ENCODE measurements around the gene ADGRL1.
A peak's percentile ranks its signal among the peaks of the same experiment; 100 is the strongest.
"Not testable (repeated sequence)": the region's sequence is repeated elsewhere in the genome, so short reads cannot be mapped to it uniquely, and the experiment has no call there.

Gene ADGRL1

GRCh38 chr19:14146169-14146568 is 59.8 kb downstream of the ADGRL1 start:
- not testable (repeated sequence) for DNase-seq (ENCODE audit: low read depth, low spot score)
- H3K27ac ChIP-seq, result peak overlapping the region; percentile 45

DNA sequence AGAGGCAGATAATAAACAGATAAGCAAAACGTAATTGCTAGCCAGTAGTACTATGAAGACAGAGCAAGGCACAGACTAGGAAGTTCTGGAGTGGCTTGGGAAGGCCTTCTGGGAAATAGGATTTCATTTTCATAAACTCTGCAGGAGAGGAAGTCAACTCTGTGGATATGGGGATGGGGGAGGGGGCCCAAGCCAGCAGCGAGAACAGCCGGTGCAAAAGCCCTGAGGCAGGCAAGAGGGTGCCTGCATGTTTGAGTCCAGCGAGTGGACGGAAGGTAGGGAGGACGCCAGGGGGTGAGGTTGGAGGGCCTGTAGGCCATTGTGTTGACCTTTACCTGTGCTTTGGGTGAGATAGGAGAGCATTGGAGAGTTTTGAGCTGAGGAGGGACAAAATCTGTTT is 60.6 kb downstream of the ADGRL1 start:
- no peak for DNase-seq (ENCODE audit: low read depth, low spot score)
- no peak overlapping the region for H3K27ac ChIP-seq

DNA sequence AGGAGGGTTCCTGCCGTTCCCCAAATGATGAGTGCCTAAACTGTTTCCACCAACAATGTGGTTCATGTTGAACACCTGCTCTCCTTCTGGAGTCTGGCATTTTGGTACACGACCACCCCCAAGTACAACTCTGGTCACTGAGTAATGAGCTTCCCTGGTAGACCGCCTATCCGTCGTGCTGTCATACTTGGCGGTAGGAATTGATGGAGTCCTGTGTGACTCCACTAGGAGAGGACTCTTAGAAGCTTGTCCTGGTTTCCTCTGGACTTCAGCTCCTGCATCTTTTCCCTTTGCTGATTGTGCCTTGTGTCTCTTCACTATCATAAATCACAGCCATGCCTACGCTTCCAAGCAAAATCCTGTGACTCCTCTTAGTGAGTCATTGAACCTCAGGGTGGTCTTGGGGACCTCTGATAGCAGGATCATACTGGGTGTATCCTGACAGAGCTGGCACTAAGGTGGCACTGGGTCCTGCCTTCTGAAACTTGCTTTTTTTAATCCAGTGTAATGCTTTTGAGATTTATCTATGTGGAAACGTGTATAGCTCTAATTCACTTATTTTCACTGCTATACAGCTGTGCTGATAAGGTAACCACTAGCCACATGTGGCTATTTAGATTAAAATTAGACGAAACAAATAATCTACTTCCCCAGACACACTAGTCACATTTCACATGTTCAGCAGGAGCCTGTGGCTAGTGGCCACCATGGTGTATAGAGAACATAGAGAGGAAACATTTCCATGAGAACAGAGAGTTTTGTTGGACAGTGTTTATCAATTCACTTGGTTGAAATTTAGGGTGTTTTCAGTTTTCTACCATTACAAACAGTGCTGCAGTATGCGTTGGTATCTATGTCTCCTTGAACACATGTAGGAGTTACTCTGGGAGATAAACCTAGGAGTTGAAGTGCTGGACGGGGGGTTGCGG is 63.4 kb downstream of the ADGRL1 start:
- no peak overlapping the region for H3K27ac ChIP-seq

DNA sequence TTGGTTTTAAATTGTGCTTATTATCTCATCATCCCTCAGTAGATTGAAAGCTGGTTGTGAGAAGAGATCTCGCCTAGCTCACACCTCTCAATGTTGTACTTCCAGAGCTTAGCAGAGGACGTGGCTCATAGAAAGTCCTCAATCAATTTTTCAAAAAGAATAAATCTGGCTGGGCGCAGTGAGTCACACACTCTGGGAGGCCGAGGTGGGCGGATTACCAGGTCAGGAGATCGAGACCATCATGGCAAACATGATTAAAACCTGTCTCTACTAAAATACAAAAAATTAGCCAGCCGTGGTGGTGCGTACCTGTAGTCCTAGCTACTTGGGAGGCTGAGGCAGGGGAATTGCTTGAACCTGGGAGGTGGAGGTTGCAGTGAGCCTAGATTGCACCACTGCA is 64.9 kb downstream of the ADGRL1 start:
- no peak for DNase-seq (ENCODE audit: low read depth, low spot score)
- no peak overlapping the region for H3K27ac ChIP-seq

More for the DNA sequence above, 63.4 kb downstream of the ADGRL1 start:
- DNase-seq (ENCODE audit: low read depth, low spot score), result no peak

GRCh38 chr19:14139944-14140343 is 66.0 kb downstream of the ADGRL1 start:
- H3K27ac ChIP-seq, result no peak overlapping the region

GRCh38 chr19:14138576-14139265 is 67.2 kb downstream of the ADGRL1 start:
- DNase-seq (ENCODE audit: low read depth, low spot score), result no peak

More at GRCh38 chr19:14139944-14140343, 66.0 kb downstream of the ADGRL1 start:
- no peak for DNase-seq (ENCODE audit: low read depth, low spot score)

GRCh38 chr19:14136509-14137281 is 69.3 kb downstream of the ADGRL1 start, which contains the start of gene ASF1B:
ASF1B (minus strand) TSS chr19:14136589; CDS start chr19:14136456, 133 bp downstream.
- peak; percentile 99 for DNase-seq (ENCODE audit: low read depth, low spot score)
- peak within 1 kb of the TSS; percentile 88 for H3K27ac ChIP-seq

More at GRCh38 chr19:14138576-14139265, 67.2 kb downstream of the ADGRL1 start:
- peak overlapping the region; percentile 88 for H3K27ac ChIP-seq

- DNase-seq (ENCODE audit: low read depth, low spot score), result no peak
- no peak overlapping the region for H3K27ac ChIP-seq
These were observed 69.9 kb downstream of the ADGRL1 start for GRCh38 chr19:14135985-14136508.

- H3K27ac ChIP-seq, result no peak overlapping the region
- no peak for DNase-seq (ENCODE audit: low read depth, low spot score)
These were observed 70.6 kb downstream of the ADGRL1 start for GRCh38 chr19:14135355-14135754.

- no peak for DNase-seq (ENCODE audit: low read depth, low spot score)
- H3K27ac ChIP-seq, result no peak overlapping the region
These were observed 78.0 kb downstream of the ADGRL1 start for GRCh38 chr19:14127929-14128509.

GRCh38 chr19:14127176-14127575 is 78.8 kb downstream of the ADGRL1 start:
- no peak for DNase-seq (ENCODE audit: low read depth, low spot score)
- H3K27ac ChIP-seq, result no peak overlapping the region

- no peak for DNase-seq (ENCODE audit: low read depth, low spot score)
- H3K27ac ChIP-seq, result no peak overlapping the region
These were observed 83.0 kb downstream of the ADGRL1 start for GRCh38 chr19:14122924-14123323.

GRCh38 chr19:14120497-14120780 is 85.5 kb downstream of the ADGRL1 start:
- H3K27ac ChIP-seq, result no peak overlapping the region
- DNase-seq (ENCODE audit: low read depth, low spot score), result no peak

- no peak for DNase-seq (ENCODE audit: low read depth, low spot score)
- H3K27ac ChIP-seq, result no peak overlapping the region
These were observed 86.1 kb downstream of the ADGRL1 start for GRCh38 chr19:14119644-14120496.

DNA sequence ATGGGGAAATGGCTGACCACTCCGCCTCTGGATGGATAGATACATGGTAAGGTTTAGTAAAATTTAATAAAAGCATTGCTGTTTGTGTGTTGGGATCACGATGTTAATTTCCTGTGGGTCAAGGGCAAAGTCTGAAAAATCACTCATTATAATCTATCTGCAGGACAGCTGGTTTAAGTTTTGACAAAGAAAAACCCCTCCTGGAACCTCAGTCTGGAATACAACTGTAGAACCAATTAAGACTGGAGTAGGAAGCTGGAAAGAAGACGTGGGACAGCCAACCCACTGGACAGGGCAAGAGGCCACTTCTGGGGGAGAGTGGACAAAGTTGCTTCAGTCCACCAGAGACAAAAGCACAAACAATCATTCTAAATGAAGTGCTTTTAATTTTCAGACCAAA is 86.8 kb downstream of the ADGRL1 start:
- H3K27ac ChIP-seq, result peak overlapping the region; percentile 81

GRCh38 chr19:14118165-14119051 is 87.6 kb downstream of the ADGRL1 start:
- no peak for DNase-seq (ENCODE audit: low read depth, low spot score)
- H3K27ac ChIP-seq, result peak overlapping the region; percentile 81

More for the DNA sequence above, 86.8 kb downstream of the ADGRL1 start:
- DNase-seq (ENCODE audit: low read depth, low spot score), result no peak

DNA sequence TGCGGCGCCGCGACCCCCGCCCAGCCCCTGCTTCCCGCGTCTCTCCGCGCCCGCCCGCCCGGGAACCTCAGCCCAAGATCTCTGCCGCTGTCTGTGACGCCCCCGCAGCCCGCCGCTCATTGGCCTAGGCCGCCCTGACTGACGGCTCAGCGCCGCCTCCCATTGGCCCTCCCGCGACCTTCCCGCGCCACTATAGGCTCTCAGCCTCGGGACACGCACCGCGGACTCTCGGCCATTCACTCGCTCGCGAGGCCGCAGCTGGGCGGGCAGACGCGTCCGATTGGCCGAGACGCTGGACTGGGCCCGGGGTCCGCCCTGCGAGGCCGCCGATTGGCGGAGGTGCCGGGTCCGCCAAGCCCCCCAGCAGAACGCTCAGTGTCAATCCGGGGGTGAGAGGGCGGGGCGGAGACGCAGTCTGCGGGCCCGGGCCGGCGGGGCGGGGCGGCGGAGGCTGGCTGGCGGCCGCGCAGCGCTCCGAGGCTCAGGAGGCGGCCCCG is 88.3 kb downstream of the ADGRL1 start, which contains the start of gene PRKACA:
Gene PRKACA (minus strand): TSS at position 95 of the 497 bp plus-strand sequence. CDS start 215 bp downstream, outside the sequence.
- DNase-seq (ENCODE audit: low read depth, low spot score), result peak; percentile 97
- peak within 1 kb of the TSS; percentile 81 for H3K27ac ChIP-seq
